Liver (tissue), 9 donors: Measurements from ENCODE around the gene POC1A. TPM values are rescaled to one million over a fixed set of nuclear protein-coding genes. Genes with fewer than 3 reads are reported as not detected.

Source experiments
- DNase-seq: peaks from one replicate; pipeline ENCODE4 v3.0.0-alpha.2; 2017; ENCODE audit warnings: low spot score
- H3K27ac ChIP-seq, 2 donors: one replicate each; pipeline ENCODE4 v1.7.0; 2013; ENCODE audit warnings: inconsistent platforms in 2 of 2, low read length in 2 of 2, control low read depth in 1 of 2, low read depth in 1 of 2, mild to moderate bottlenecking in 1 of 2
- H3K27me3 ChIP-seq, 4 donors: one replicate each; pipeline versions ENCODE4 v1.6.1 to v1.7.0; 2013; ENCODE audit warnings: low read length in 3 of 4, inconsistent platforms in 1 of 4, mild to moderate bottlenecking in 1 of 4, moderate library complexity in 1 of 4; ENCODE audit not compliant: control insufficient read depth in 4 of 4, insufficient read depth in 4 of 4
- H3K36me3 ChIP-seq, 4 donors: one replicate each; pipeline versions ENCODE4 v1.6.1 to v1.7.0; 2013; ENCODE audit warnings: low read length in 3 of 4, mild to moderate bottlenecking in 3 of 4, low read depth in 1 of 4, moderate library complexity in 1 of 4; ENCODE audit not compliant: control insufficient read depth in 4 of 4, insufficient read depth in 3 of 4
- H3K4me1 ChIP-seq, 4 donors: one replicate each; pipeline versions ENCODE4 v1.6.1 to v1.7.0; 2013; ENCODE audit warnings: low read length in 3 of 4, mild to moderate bottlenecking in 3 of 4, moderate library complexity in 1 of 4; ENCODE audit not compliant: control insufficient read depth in 4 of 4, insufficient read depth in 4 of 4
- H3K4me3 ChIP-seq, 3 donors: one replicate each; pipeline versions ENCODE4 v1.6.1 to v1.7.0; 2013; ENCODE audit warnings: low read length in 3 of 3, control low read depth in 1 of 3, low read depth in 1 of 3, mild to moderate bottlenecking in 1 of 3
- H3K9ac ChIP-seq, 2 donors: one replicate each; pipeline ENCODE4 v1.7.0; 2013; ENCODE audit warnings: low read length in 2 of 2, mild to moderate bottlenecking in 2 of 2, moderate library complexity in 2 of 2, control low read depth in 1 of 2, low read depth in 1 of 2
- H3K9me3 ChIP-seq, 4 donors: one replicate each; pipeline versions ENCODE4 v1.6.1 to v1.7.0; 2013; ENCODE audit warnings: low read length in 3 of 4; ENCODE audit not compliant: control insufficient read depth in 4 of 4
- EGR1 ChIP-seq, 2 donors: IDR thresholded peaks; 2 replicates each; pipeline ENCODE4 v1.6.1; 2016 to 2018; ENCODE audit warnings: antibody characterized with exemption in 2 of 2, low read depth in 2 of 2
- GABPA ChIP-seq, 2 donors: IDR thresholded peaks in 1 of 2; conservative IDR thresholded peaks in 1 of 2; 2 replicates each; pipeline ENCODE4 v1.6.1; 2016; ENCODE audit warnings: antibody characterized with exemption in 2 of 2, mild to moderate bottlenecking in 1 of 2, moderate library complexity in 1 of 2
- HNF4A ChIP-seq, 2 donors: conservative IDR thresholded peaks; 2 replicates each; pipeline ENCODE4 v1.6.1; 2016; ENCODE audit warnings: antibody characterized with exemption in 2 of 2, mild to moderate bottlenecking in 2 of 2
- NR2F2 ChIP-seq: IDR thresholded peaks from 2 replicates; pipeline ENCODE4 v1.6.1; 2016; ENCODE audit warnings: antibody characterized with exemption
- RAD21 ChIP-seq, 2 donors: IDR thresholded peaks; 2 replicates each; pipeline ENCODE4 v1.6.1; 2016; ENCODE audit warnings: antibody characterized with exemption in 2 of 2, mild to moderate bottlenecking in 2 of 2
- RXRA ChIP-seq, 2 donors: IDR thresholded peaks; 2 replicates each; pipeline ENCODE4 v1.6.1; 2017 to 2018; ENCODE audit warnings: antibody characterized with exemption in 2 of 2, mild to moderate bottlenecking in 1 of 2
- SP1 ChIP-seq: IDR thresholded peaks from 2 replicates; pipeline ENCODE4 v1.6.1; 2018; ENCODE audit warnings: antibody characterized with exemption, mild to moderate bottlenecking
- TAF1 ChIP-seq: conservative IDR thresholded peaks from 2 replicates; pipeline ENCODE4 v1.6.1; 2016; ENCODE audit warnings: antibody characterized with exemption, mild to moderate bottlenecking
- YY1 ChIP-seq: IDR thresholded peaks from 2 replicates; pipeline ENCODE4 v1.6.1; 2016; ENCODE audit warnings: antibody characterized with exemption, mild to moderate bottlenecking
- WGBS: extraction: QIAGEN DNeasy Blood & Tissue Kit; methylation state at CpG from one replicate; pipeline ENCODE4 v1.1.7; 2013; 5-methylcytosine and 5-hydroxymethylcytosine counted together
- polyA plus RNA-seq, 2 donors: library from polyadenylated mRNA; stranded (reverse) in 1 of 2; unstranded in 1 of 2; fragments of 200-250 nt in 1 of 2; fragments of >200 nt in 1 of 2; fragmentation: Nextera tagmentation in 1 of 2; extraction: Ambion mirVana in 1 of 2; gene quantifications; one replicate each; pipeline versions ENCODE4 v1.2.1 to v1.2.3, GENCODE V29; 2013 to 2015
- total RNA-seq, 2 donors: library from RNA; depleted of rRNA; stranded (reverse); fragments of >200 nt; gene quantifications; one replicate each; pipeline ENCODE4 v1.2.3, GENCODE V29; 2014
- TF ChIP-seq, protein P1 (sequence below): fragments of 150-350 bp; IDR thresholded peaks from 2 replicates; pipeline ENCODE4 v1.5.1; 2017; ENCODE audit warnings: improper control_type of control experiment, low read depth, low read length; ENCODE audit not compliant: missing input control
- TF ChIP-seq, protein P2 (sequence below): IDR thresholded peaks from 2 replicates; pipeline ENCODE4 v1.6.1; 2016; ENCODE audit warnings: antibody characterized with exemption, mild to moderate bottlenecking
- TF ChIP-seq, protein P3 (sequence below): IDR thresholded peaks from 2 replicates; pipeline ENCODE4 v1.6.1; 2016; ENCODE audit warnings: antibody characterized with exemption
- TF ChIP-seq, protein P4 (sequence below): IDR thresholded peaks from 2 replicates; pipeline ENCODE4 v1.6.1; 2016; ENCODE audit warnings: antibody characterized with exemption
- TF ChIP-seq, protein P5 (sequence below): IDR thresholded peaks from 2 replicates; pipeline ENCODE4 v1.6.1; 2016; ENCODE audit warnings: antibody characterized with exemption
- donor health status: healthy.
- donor health status: healthy.
- donor health status: healthy.
- donor health status: healthy.
- donor health status: healthy.

Gene POC1A
- total and polyA plus RNA-seq, 4 donors: 1.4 to 12.7 (median 4.8) TPM

DNA sequence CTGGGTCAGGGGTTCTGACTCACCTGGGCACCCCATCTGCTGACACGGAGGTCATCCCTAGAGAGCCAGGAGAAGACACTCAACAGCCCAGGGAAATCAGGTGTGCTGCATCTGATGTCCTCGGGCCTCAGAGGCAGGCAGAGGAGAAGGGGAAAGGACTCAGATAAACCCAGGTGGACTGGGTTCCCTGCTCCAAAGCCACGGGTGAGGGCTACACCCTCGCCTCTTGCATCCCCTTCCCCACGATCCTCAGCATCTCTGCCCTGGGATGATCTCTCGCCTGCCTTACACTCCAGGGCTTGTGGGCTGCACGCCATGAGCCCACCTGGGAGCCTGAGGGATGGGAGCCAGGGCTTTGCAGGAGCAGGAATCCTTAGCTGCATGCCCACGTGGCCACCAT, 89.7 kb downstream of the POC1A start:
- H3K9ac ChIP-seq: no peak overlapping the region
- no peaks in the 10 kb centered on the region for H3K9me3 ChIP-seq
- no peak for TF ChIP-seq TAF1
- H3K4me3 ChIP-seq: no peak overlapping the region
- H3K4me1 ChIP-seq: no peaks in the 10 kb centered on the region
- H3K27ac ChIP-seq: no peak overlapping the region
- no peaks in the 10 kb centered on the region for H3K27me3 ChIP-seq
- no peak for DNase-seq
- no peaks in the 10 kb centered on the region for H3K36me3 ChIP-seq
- WGBS: 93% methylated on average over 8 of the region's 8 CpGs

DNA sequence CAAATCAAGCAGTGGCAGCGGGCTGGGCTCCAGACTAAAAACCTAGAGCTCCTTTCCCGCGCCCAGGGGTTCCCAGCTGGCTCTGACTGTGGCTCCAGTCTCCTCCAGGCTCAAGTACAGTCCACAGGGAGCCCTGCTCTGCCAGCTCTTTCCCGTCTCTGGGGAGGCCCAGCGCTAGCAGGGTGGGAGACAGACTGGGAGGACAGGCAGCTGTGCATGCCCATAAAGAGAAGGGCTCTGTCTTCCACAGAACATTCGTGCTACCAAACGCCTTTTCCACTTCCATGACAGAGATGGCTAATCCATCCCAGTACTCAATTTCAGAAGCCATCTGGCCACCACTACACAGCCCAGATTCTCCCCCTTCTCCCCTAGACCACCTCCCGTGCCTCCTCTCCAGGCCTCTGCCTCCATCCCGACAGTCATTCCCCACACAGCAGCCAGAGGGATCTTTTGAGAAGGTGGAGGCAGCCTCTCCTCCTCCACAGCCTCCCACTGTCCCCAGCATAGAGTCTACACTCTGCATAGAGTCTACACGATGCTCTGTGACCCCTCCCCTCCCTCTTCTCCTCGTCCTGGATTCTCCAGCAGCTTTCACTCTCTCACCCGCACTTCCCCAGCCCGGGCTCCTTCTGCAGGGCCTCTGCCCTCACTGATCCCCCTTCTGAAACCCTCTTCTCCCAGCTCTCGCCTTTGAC, 91.0 kb downstream of the POC1A start:
- H3K9me3 ChIP-seq: no peaks in the 10 kb centered on the region
- DNase-seq: no peak
- TF ChIP-seq RXRA (IDR thresholded peaks at IDR 0.05) (no peak), GABPA (IDR thresholded peaks at IDR 0.05 in 1 of 2, conservative IDR thresholded peaks at IDR 0.05 in 1 of 2) (no peak), HNF4A (conservative IDR thresholded peaks at IDR 0.05) (no peak), RAD21 (IDR thresholded peaks at IDR 0.05) (no peak), SP1 (no peak), EGR1 (IDR thresholded peaks at IDR 0.05; ENCODE audit: low read depth in 2 of 2) (no peak), YY1 (no peak), NR2F2 (no peak), TAF1 (no peak)
- TF ChIP-seq, protein P1, sequence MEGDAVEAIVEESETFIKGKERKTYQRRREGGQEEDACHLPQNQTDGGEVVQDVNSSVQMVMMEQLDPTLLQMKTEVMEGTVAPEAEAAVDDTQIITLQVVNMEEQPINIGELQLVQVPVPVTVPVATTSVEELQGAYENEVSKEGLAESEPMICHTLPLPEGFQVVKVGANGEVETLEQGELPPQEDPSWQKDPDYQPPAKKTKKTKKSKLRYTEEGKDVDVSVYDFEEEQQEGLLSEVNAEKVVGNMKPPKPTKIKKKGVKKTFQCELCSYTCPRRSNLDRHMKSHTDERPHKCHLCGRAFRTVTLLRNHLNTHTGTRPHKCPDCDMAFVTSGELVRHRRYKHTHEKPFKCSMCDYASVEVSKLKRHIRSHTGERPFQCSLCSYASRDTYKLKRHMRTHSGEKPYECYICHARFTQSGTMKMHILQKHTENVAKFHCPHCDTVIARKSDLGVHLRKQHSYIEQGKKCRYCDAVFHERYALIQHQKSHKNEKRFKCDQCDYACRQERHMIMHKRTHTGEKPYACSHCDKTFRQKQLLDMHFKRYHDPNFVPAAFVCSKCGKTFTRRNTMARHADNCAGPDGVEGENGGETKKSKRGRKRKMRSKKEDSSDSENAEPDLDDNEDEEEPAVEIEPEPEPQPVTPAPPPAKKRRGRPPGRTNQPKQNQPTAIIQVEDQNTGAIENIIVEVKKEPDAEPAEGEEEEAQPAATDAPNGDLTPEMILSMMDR: no peak
- TF ChIP-seq, protein P2, sequence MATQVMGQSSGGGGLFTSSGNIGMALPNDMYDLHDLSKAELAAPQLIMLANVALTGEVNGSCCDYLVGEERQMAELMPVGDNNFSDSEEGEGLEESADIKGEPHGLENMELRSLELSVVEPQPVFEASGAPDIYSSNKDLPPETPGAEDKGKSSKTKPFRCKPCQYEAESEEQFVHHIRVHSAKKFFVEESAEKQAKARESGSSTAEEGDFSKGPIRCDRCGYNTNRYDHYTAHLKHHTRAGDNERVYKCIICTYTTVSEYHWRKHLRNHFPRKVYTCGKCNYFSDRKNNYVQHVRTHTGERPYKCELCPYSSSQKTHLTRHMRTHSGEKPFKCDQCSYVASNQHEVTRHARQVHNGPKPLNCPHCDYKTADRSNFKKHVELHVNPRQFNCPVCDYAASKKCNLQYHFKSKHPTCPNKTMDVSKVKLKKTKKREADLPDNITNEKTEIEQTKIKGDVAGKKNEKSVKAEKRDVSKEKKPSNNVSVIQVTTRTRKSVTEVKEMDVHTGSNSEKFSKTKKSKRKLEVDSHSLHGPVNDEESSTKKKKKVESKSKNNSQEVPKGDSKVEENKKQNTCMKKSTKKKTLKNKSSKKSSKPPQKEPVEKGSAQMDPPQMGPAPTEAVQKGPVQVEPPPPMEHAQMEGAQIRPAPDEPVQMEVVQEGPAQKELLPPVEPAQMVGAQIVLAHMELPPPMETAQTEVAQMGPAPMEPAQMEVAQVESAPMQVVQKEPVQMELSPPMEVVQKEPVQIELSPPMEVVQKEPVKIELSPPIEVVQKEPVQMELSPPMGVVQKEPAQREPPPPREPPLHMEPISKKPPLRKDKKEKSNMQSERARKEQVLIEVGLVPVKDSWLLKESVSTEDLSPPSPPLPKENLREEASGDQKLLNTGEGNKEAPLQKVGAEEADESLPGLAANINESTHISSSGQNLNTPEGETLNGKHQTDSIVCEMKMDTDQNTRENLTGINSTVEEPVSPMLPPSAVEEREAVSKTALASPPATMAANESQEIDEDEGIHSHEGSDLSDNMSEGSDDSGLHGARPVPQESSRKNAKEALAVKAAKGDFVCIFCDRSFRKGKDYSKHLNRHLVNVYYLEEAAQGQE: no peak
- TF ChIP-seq, protein P3, sequence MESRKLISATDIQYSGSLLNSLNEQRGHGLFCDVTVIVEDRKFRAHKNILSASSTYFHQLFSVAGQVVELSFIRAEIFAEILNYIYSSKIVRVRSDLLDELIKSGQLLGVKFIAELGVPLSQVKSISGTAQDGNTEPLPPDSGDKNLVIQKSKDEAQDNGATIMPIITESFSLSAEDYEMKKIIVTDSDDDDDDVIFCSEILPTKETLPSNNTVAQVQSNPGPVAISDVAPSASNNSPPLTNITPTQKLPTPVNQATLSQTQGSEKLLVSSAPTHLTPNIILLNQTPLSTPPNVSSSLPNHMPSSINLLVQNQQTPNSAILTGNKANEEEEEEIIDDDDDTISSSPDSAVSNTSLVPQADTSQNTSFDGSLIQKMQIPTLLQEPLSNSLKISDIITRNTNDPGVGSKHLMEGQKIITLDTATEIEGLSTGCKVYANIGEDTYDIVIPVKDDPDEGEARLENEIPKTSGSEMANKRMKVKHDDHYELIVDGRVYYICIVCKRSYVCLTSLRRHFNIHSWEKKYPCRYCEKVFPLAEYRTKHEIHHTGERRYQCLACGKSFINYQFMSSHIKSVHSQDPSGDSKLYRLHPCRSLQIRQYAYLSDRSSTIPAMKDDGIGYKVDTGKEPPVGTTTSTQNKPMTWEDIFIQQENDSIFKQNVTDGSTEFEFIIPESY: no peak
- TF ChIP-seq, protein P4, sequence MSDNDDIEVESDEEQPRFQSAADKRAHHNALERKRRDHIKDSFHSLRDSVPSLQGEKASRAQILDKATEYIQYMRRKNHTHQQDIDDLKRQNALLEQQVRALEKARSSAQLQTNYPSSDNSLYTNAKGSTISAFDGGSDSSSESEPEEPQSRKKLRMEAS: no peak
- TF ChIP-seq, protein P5, sequence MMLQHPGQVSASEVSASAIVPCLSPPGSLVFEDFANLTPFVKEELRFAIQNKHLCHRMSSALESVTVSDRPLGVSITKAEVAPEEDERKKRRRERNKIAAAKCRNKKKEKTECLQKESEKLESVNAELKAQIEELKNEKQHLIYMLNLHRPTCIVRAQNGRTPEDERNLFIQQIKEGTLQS: no peak
- H3K27ac ChIP-seq: no peak overlapping the region
- H3K4me1 ChIP-seq: no peaks in the 10 kb centered on the region
- no peaks in the 10 kb centered on the region for H3K27me3 ChIP-seq
- H3K4me3 ChIP-seq: no peak overlapping the region
- H3K36me3 ChIP-seq: no peaks in the 10 kb centered on the region
- H3K9ac ChIP-seq: no peak overlapping the region
- 87% methylated on average over 14 of the region's 14 CpGs for WGBS
